HEK293 (cell line): Measurements from ENCODE around the gene CELF1.

Experiments
- CTCF ChIA-PET: fragments of 350-600 bp; formaldehyde crosslinking; extraction: SDS; loops from one replicate; lab custom pipeline; 2021; ENCODE audit warnings: antibody characterized with exemption; lab: Yijun Ruan, JAX
- POLR2A ChIA-PET: fragments of 300-600 bp; formaldehyde crosslinking; extraction: SDS; loops from one replicate; lab custom pipeline; 2020; ENCODE audit warnings: antibody characterized with exemption, inconsistent platforms; lab: Yijun Ruan, JAX
- H3K27ac ChIP-seq: fragments of 200-500 bp; sonication (Bioruptor generic); 2 replicates; pipeline ENCODE4 v1.5.1; 2014; ENCODE audit warnings: low read depth, low read length, control low read depth, inconsistent platforms; ENCODE audit errors: extremely low read depth
- H3K36me3 ChIP-seq, 2 experiments: fragments of 200-500 bp in 1 of 2; sonication (Bioruptor generic) in 1 of 2; 1 replicate in 1 of 2; 2 replicates in 1 of 2; pipeline ENCODE4 v1.5.1; 2014 to 2017; ENCODE audit warnings: inconsistent platforms in 2 of 2, low read length in 2 of 2; ENCODE audit not compliant: control insufficient read depth in 2 of 2, insufficient read depth in 1 of 2
- H3K4me1 ChIP-seq: fragments of 200-500 bp; sonication (Bioruptor generic); 2 replicates; pipeline ENCODE4 v1.5.1; 2014; ENCODE audit warnings: mild to moderate bottlenecking, low read length, inconsistent platforms; ENCODE audit not compliant: control insufficient read depth, insufficient read depth
- H3K4me3 ChIP-seq: 2 replicates; pipeline ENCODE4 v1.5.1; 2011; ENCODE audit warnings: low read depth, mild to moderate bottlenecking, control low read depth, low read length, moderate library complexity
- H3K9me3 ChIP-seq: fragments of 200-500 bp; sonication (Bioruptor generic); 2 replicates; pipeline ENCODE4 v1.5.1; 2014; ENCODE audit warnings: low read depth, low read length, inconsistent platforms; ENCODE audit not compliant: control insufficient read depth, insufficient read depth
- KLF1 ChIP-seq: fragments of 450-650 bp; formaldehyde crosslinking; IDR thresholded peaks from 2 replicates; pipeline ENCODE4 v1.5.1; 2016; ENCODE audit warnings: missing biosample characterization, missing genetic modification characterization
- PATZ1 ChIP-seq: fragments of 450-650 bp; formaldehyde crosslinking; IDR thresholded peaks from 2 replicates; pipeline ENCODE4 v1.5.1; 2016; ENCODE audit warnings: missing biosample characterization, missing genetic modification characterization
- ZBTB20 ChIP-seq: fragments of 450-650 bp; formaldehyde crosslinking; IDR thresholded peaks from 2 replicates; pipeline ENCODE4 v1.5.1; 2016; ENCODE audit warnings: missing biosample characterization, missing genetic modification characterization
- ZBTB8A ChIP-seq: fragments of 450-650 bp; formaldehyde crosslinking; IDR thresholded peaks from 2 replicates; pipeline ENCODE4 v1.5.1; 2016; ENCODE audit warnings: missing biosample characterization, missing genetic modification characterization
- ZNF112 ChIP-seq: fragments of 450-650 bp; formaldehyde crosslinking; IDR thresholded peaks from 2 replicates; pipeline ENCODE4 v1.5.0; 2017; ENCODE audit warnings: missing biosample characterization, missing genetic modification characterization
- ZNF121 ChIP-seq: fragments of 450-650 bp; formaldehyde crosslinking; IDR thresholded peaks from 2 replicates; pipeline ENCODE4 v1.5.1; 2016; ENCODE audit warnings: missing biosample characterization, missing genetic modification characterization
- ZNF155 ChIP-seq: fragments of 450-650 bp; formaldehyde crosslinking; IDR thresholded peaks from 2 replicates; pipeline ENCODE4 v1.5.1; 2016; ENCODE audit warnings: missing biosample characterization, missing genetic modification characterization
- ZNF292 ChIP-seq: fragments of 450-650 bp; formaldehyde crosslinking; IDR thresholded peaks from 2 replicates; pipeline ENCODE4 v1.5.1; 2016; ENCODE audit warnings: low read depth, missing biosample characterization, missing genetic modification characterization, borderline replicate concordance
- ZNF394 ChIP-seq: fragments of 450-650 bp; formaldehyde crosslinking; IDR thresholded peaks from 2 replicates; pipeline ENCODE4 v1.5.1; 2016; ENCODE audit warnings: missing biosample characterization, missing genetic modification characterization, mild to moderate bottlenecking, moderate library complexity, borderline replicate concordance
- ZNF404 ChIP-seq: fragments of 450-650 bp; formaldehyde crosslinking; IDR thresholded peaks from 2 replicates; pipeline ENCODE4 v1.5.1; 2017; ENCODE audit warnings: missing biosample characterization, missing genetic modification characterization
- ZNF501 ChIP-seq: fragments of 450-650 bp; formaldehyde crosslinking; IDR thresholded peaks from 2 replicates; pipeline ENCODE4 v1.5.1; 2016; ENCODE audit warnings: missing biosample characterization, missing genetic modification characterization
- ZNF558 ChIP-seq: fragments of 450-650 bp; formaldehyde crosslinking; IDR thresholded peaks from 2 replicates; pipeline ENCODE4 v1.5.1; 2016; ENCODE audit warnings: missing biosample characterization, missing genetic modification characterization
- ZNF560 ChIP-seq: fragments of 450-650 bp; formaldehyde crosslinking; IDR thresholded peaks from 2 replicates; pipeline ENCODE4 v1.5.1; 2017; ENCODE audit warnings: missing biosample characterization, missing genetic modification characterization, borderline replicate concordance
- ZNF596 ChIP-seq: fragments of 450-650 bp; IDR thresholded peaks from 2 replicates; pipeline ENCODE4 v1.5.0; 2018; ENCODE audit warnings: missing biosample characterization, mild to moderate bottlenecking, missing genetic modification characterization, moderate library complexity
- ZNF626 ChIP-seq: fragments of 450-650 bp; sonication (Bioruptor Pico); formaldehyde crosslinking; IDR thresholded peaks from 2 replicates; pipeline ENCODE4 v1.5.1; 2018; ENCODE audit warnings: missing biosample characterization, missing genetic modification characterization, inconsistent platforms
- ZNF664 ChIP-seq: fragments of 450-650 bp; formaldehyde crosslinking; IDR thresholded peaks from 2 replicates; pipeline ENCODE4 v1.5.1; 2016; ENCODE audit warnings: missing biosample characterization, missing genetic modification characterization
- ZNF677 ChIP-seq: fragments of 450-650 bp; IDR thresholded peaks from 2 replicates; pipeline ENCODE4 v1.5.0; 2018; ENCODE audit warnings: missing biosample characterization, mild to moderate bottlenecking, missing genetic modification characterization, moderate library complexity
- ZNF747 ChIP-seq: fragments of 450-650 bp; formaldehyde crosslinking; IDR thresholded peaks from 2 replicates; pipeline ENCODE4 v1.5.1; 2016; ENCODE audit warnings: missing biosample characterization, missing genetic modification characterization
- ZNF791 ChIP-seq: fragments of 450-650 bp; formaldehyde crosslinking; IDR thresholded peaks from 2 replicates; pipeline ENCODE4 v1.5.1; 2016; ENCODE audit warnings: missing biosample characterization, missing genetic modification characterization
- TF ChIP-seq, protein P1 (sequence below): fragments of 450-650 bp; formaldehyde crosslinking; IDR thresholded peaks from 2 replicates; pipeline ENCODE4 v1.5.1; 2017; ENCODE audit warnings: missing biosample characterization, missing genetic modification characterization
- TF ChIP-seq, protein P2 (sequence below): fragments of 450-650 bp; formaldehyde crosslinking; IDR thresholded peaks from 2 replicates; pipeline ENCODE4 v1.5.0; 2017; ENCODE audit warnings: missing biosample characterization, missing genetic modification characterization, borderline replicate concordance
- TF ChIP-seq, protein P3 (sequence below): fragments of 450-650 bp; formaldehyde crosslinking; IDR thresholded peaks from 2 replicates; pipeline ENCODE4 v1.5.1; 2016; ENCODE audit warnings: missing biosample characterization, missing genetic modification characterization

CELF1 gene

DNA sequence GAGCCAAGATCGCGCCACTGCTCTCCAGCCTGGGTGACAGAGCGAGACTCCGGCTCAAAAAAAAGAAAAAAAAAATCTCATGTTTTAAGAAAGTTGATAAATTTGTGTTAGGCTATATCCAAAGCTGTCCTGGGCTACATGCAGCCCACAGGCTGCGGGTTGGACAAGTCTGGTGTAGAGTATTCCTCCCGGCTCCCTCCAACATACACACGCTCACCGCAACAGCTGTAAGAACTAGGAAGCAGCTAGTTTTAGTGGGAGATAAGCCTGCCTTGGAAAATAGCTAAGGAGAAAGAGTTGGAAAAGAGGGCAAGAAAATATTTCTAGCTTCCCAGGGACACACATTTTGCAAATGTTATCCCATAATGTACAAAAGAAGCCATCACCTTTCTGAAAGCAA lies 46.6 kb downstream of the CELF1 start:
- H3K36me3 ChIP-seq = no peaks in the 10 kb centered on the region
- CTCF ChIA-PET = no interaction called here
- no peak for TF ChIP-seq ZNF626 (tag by site-specific recombination)
- no peak for TF ChIP-seq ZNF560 (tag by site-specific recombination)
- TF ChIP-seq ZNF112 (tag by site-specific recombination) = no peak
- TF ChIP-seq ZNF791 (tag by site-specific recombination) = no peak
- no peak for TF ChIP-seq ZBTB20 (tag by site-specific recombination)
- no peak for TF ChIP-seq PATZ1 (tag by site-specific recombination)
- TF ChIP-seq ZNF747 (tag by site-specific recombination) = no peak
- no peak for TF ChIP-seq ZNF501 (tag by site-specific recombination)
- TF ChIP-seq ZNF664 (tag by site-specific recombination) = no peak
- no peak for TF ChIP-seq ZNF558
- no peak for TF ChIP-seq ZNF677 (tag by site-specific recombination)
- TF ChIP-seq ZNF404 = no peak
- TF ChIP-seq ZNF596 (tag by site-specific recombination) = no peak
- TF ChIP-seq ZNF394 (tag by site-specific recombination) = no peak
- TF ChIP-seq, protein P1, sequence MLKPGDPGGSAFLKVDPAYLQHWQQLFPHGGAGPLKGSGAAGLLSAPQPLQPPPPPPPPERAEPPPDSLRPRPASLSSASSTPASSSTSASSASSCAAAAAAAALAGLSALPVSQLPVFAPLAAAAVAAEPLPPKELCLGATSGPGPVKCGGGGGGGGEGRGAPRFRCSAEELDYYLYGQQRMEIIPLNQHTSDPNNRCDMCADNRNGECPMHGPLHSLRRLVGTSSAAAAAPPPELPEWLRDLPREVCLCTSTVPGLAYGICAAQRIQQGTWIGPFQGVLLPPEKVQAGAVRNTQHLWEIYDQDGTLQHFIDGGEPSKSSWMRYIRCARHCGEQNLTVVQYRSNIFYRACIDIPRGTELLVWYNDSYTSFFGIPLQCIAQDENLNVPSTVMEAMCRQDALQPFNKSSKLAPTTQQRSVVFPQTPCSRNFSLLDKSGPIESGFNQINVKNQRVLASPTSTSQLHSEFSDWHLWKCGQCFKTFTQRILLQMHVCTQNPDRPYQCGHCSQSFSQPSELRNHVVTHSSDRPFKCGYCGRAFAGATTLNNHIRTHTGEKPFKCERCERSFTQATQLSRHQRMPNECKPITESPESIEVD (tag by site-specific recombination) = no peak
- TF ChIP-seq ZBTB8A = no peak
- TF ChIP-seq ZNF292 (tag by site-specific recombination) = no peak
- no peak for TF ChIP-seq KLF1 (tag by site-specific recombination)
- no peak for TF ChIP-seq ZNF121 (tag by site-specific recombination)
- no peak for TF ChIP-seq ZNF155 (tag by site-specific recombination)

DNA sequence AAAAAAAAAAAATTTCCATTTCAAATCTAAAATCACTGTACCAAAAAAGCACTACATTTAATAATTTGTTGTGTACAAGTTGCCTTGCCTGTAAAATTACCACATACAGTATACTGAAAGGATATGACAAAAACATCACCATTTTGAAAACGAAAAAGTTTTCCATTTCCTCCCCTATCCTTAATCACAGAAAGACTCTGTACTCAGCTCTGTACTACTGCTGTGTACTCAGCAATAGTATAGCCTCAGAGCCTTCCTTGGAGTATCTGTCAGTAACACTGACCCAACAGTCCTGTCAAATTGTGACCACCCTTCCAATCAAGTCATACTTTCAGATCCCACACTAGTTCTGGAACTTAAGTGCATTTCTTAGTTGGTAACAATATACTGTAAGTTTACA lies 48.0 kb downstream of the CELF1 start:
- no peak overlapping the region for H3K4me3 ChIP-seq
- TF ChIP-seq, protein P2, sequence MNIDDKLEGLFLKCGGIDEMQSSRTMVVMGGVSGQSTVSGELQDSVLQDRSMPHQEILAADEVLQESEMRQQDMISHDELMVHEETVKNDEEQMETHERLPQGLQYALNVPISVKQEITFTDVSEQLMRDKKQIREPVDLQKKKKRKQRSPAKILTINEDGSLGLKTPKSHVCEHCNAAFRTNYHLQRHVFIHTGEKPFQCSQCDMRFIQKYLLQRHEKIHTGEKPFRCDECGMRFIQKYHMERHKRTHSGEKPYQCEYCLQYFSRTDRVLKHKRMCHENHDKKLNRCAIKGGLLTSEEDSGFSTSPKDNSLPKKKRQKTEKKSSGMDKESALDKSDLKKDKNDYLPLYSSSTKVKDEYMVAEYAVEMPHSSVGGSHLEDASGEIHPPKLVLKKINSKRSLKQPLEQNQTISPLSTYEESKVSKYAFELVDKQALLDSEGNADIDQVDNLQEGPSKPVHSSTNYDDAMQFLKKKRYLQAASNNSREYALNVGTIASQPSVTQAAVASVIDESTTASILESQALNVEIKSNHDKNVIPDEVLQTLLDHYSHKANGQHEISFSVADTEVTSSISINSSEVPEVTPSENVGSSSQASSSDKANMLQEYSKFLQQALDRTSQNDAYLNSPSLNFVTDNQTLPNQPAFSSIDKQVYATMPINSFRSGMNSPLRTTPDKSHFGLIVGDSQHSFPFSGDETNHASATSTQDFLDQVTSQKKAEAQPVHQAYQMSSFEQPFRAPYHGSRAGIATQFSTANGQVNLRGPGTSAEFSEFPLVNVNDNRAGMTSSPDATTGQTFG (tag by site-specific recombination) = no peak
- TF ChIP-seq, protein P3, sequence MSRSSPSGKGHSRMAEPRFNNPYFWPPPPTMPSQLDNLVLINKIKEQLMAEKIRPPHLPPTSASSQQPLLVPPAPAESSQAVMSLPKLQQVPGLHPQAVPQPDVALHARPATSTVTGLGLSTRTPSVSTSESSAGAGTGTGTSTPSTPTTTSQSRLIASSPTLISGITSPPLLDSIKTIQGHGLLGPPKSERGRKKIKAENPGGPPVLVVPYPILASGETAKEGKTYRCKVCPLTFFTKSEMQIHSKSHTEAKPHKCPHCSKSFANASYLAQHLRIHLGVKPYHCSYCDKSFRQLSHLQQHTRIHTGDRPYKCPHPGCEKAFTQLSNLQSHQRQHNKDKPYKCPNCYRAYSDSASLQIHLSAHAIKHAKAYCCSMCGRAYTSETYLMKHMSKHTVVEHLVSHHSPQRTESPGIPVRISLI (tag by site-specific recombination) = 0 out of 2 replicates have a peak, but pooled peaks have one; percentile 31
- TF ChIP-seq, all 188 proteins: peak for 1
- CTCF ChIA-PET = interaction anchor here (0.6 to 1.2 kb wide), 3 partner anchors 17 to 50 kb away, joined by 4 to 9 read pairs (median 4); no protein-coding TSS in a partner anchor
- H3K27ac ChIP-seq = no peak overlapping the region
- H3K36me3 ChIP-seq = peaks cover 0 to 8% of the 10 kb centered on the region in 2 experiments; a peak in 1 of 3 replicates
- no peaks in the 10 kb centered on the region for H3K9me3 ChIP-seq
- POLR2A ChIA-PET = no interaction called here
- H3K4me1 ChIP-seq = peaks cover 20% of the 10 kb centered on the region

More for the DNA sequence above, 46.6 kb downstream of the CELF1 start:
- H3K4me3 ChIP-seq = no peak overlapping the region
- no peak overlapping the region for H3K27ac ChIP-seq
- POLR2A ChIA-PET = no interaction called here
- no peaks in the 10 kb centered on the region for H3K9me3 ChIP-seq
- peaks cover 13% of the 10 kb centered on the region for H3K4me1 ChIP-seq
